DMS53 (cell line): Measurements from ENCODE around the gene VCL.
"Not testable (repeated sequence)": the region's sequence is repeated elsewhere in the genome, so short reads cannot be mapped to it uniquely, and the experiment has no call there.

Source experiments
- DNase-seq: peaks from one replicate; lab custom pipeline; 2025; lab: John Stamatoyannopoulos, UW

The VCL gene

GRCh38 chr10:73971636-73972354, 26.1 kb upstream of the VCL start:
- no peak for DNase-seq

- DNase-seq, result no peak
Observed at GRCh38 chr10:73973427-73973826, 24.5 kb upstream of the VCL start.

- DNase-seq, result no peak
Observed at GRCh38 chr10:73974309-73974946, 23.5 kb upstream of the VCL start.

DNA sequence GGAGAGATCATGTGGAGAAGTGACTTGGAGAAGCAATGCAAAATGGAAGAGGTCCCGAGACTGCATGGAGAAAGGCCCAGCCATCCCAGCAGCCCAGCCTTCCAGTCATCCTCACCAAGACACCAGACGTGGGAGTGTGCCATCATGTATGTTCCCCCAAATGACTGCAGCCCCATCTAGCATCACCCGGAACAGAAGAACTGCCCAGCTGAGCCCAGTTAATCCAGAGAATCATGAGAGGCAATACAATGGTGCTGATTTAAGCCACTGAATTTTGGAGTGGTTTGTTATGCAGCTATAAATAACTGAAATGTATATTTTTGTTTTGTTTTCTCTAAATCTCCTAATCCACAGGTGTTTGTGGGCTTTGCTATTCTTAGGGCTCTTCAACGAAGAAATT, 22.5 kb upstream of the VCL start:
- no peak for DNase-seq

- DNase-seq, result no peak
Observed at GRCh38 chr10:73979141-73979808, 18.6 kb upstream of the VCL start.

- no peak for DNase-seq
Observed at GRCh38 chr10:73979809-73980433, 18.0 kb upstream of the VCL start.

- no peak for DNase-seq
Observed at GRCh38 chr10:73981812-73982211, 16.1 kb upstream of the VCL start.

DNA sequence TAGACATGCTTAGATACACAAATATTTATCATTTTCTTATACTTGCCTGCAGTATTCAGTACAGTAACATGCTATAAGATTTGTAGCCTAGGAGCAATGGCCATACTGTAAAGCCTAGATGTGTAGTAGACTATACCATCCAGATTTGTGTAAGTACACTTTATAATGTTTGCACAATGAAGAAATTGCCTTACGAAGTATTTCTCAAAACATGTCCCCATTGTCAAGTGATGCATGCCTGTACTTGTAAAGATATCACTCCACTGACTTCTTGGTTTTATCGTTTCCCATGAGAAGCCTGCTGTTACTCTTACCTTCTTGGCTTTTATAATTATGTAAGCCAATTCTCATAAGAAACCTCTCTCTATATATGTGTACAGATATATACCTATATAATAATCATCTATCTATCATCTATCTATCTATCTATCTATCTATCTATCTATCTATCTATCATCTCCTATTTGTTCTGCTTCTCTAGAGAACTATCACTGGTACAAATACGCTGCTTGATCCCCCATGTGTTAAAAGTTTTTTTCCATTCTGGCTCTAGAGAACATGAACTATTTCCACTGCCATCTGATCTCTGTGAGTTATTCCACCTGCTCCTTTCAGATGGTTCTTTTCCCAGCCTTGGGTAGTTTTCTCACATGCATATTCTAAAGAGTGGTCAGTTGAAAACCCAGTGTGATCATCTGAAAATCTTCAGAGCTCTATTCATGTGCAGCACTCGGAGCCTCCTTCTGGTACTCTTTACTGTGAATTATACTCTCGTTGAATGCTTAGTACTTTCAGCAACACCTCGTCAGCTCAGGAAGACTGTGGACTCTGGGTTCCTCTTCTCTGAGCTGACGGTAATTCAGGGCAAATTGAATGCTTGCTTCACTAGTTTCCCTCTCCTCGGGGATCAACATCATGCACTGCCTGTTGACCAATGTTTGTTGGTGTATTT, 14.5 kb upstream of the VCL start:
- DNase-seq, result no peak

GRCh38 chr10:73989594-73990150, 8.2 kb upstream of the VCL start:
- no peak for DNase-seq

- DNase-seq, result no peak
Observed at GRCh38 chr10:73991203-73991883, 6.6 kb upstream of the VCL start.

GRCh38 chr10:73991884-73992245, 6.1 kb upstream of the VCL start:
- DNase-seq, result no peak

DNA sequence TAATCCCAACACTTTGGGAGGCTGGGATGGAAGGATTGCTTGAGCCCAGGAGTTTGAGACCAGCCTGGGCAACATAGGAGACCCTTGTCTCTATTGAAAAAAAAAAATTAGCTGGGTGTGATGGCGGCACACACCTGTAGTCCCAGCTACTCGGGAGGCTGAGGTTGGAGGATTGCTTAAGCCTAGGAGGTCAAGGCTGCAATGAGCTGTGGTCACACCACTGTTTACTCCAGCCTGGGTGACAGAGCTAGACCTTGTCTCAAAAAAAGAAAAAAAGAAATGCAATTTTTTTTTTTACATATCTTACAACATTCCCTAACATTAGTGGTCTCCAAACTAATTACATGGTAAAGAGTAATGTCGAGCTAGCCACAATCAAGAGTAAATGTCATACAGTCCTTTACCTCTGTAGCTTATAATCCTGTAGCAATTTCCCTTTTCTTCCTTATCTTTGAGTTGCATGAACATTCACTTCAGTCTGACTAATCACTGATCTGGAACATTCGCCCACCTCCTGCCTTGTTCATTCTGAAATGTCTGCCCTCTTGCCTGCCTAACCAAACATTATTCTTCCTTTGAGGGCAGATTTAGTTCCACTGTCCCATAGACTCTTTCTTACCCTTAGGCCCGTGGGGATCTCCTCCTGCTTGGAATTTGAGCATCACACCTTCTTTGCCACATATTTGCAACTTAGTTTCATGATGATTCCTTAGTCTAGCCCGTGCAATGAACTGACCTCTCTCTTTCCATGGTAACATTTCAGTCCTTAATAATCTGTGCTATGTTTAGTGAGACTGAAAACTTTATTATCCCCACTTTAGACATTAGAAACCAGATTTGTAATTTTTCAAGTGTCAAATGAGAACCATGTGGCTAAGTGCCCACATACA, 4.8 kb upstream of the VCL start:
- no peak for DNase-seq

DNA sequence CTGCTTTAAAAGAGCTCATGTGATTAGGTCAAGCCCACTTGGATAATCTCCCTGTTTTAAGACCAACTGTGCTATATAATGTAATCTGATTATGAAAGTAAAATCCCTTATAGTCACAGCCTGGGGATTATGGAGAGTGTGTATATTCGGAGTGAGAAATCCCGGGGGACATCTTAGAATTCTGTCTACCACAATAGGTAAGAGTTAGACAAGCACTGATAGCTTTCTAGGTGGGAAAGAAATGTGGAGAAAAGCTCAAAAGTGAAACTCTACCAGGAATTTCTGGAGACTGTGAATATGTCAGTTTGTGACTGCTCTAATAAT, 2.9 kb upstream of the VCL start:
- DNase-seq, result no peak

DNA sequence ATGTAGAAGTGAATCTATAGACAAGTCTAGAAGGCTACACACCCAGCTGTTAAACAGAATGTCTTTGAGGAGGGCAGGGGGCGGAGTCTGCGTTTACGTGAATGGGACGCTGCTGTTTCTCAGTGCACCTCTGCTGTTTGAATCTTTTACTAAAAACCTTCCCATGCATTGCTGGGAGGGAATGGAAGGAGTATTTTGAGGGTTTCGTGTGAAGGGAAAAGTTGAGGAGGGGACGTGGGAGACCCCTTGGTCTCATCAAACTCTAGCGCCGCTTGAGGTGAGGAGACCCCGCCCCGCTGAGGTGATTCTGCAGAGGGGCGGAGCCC, 492 bp upstream of the VCL start:
- peak; percentile 92 for DNase-seq

DNA sequence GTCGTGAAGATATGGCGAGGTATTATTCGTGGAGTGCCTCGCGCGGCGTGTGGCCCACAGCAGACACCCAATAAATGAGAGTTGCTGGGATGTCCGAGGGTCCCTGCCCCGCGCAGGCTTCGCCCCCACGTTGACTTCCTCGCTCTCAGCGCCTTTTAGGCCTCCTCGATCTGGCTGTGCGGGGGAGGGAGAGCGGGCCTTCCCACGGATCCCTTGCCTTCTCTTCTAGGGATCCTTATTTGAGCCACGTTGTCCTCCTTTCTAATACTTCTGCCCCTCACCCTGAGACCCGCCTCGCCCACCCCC, 660 bp downstream of the VCL start:
- no peak for DNase-seq

DNA sequence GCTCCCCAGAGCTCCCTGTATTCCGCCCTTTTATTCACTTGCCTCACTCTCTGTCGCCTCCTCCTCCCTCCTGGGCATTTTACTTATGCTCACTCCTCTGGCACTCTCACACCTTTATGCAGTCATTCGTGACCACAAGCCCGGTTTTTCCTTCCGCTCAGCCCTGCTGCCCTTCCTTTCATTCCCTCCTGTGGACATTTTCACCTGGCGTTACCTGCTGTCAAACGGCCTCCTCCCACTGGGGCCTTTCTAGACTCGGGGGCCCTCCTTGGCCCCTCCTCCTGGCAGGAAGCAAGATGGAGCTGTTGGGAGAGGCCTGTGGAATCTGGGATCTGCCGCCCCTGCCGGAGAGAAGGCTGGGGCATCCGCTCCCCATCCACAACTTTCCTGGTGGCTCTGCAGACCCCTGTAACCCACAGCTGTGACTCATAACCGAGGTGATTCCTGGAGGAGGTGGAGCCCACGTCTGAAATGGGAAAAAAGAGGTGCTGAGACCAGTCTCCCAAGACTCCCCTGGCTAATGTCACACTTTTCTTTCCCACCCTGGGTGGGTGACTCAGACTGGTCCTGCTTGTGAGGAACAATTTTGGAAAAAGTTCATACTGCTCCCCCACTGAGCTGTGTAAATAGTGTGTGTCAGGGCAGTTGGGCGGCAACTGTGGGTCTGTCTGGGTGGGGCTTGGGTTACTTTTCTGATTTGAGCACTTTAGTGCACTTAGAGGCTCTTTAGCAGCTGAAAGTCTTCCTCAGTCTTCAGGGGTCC, 1.2 kb downstream of the VCL start:
- DNase-seq, result peak; percentile 63

- DNase-seq, result peak; percentile 11
Observed at GRCh38 chr10:73999703-74000102, 1.8 kb downstream of the VCL start.

DNA sequence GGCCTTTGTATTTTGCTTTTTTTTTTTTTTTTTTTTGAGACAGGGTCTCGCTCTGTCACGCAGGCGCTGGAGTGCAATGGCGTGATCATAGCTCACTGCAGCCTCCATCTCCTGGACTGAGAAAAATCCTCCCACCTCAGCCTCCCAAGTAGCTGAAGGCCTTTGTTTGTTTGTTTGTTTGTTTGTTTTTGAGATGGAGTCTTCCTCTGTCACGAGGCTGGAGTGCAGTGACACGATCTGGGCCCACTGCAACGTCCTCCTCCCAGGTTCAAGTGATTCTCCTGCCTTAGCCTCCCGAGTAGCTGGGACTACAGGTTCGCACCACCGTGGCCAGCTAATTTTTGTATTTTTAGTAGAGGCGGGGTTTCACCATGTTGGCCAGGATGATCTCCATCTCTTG, 2.3 kb downstream of the VCL start:
- not testable (repeated sequence) for DNase-seq

GRCh38 chr10:74000892-74001669, 3.2 kb downstream of the VCL start:
- DNase-seq, result no peak
